ENCODE measurements around the gene COX6B1.
A peak's percentile ranks its signal among the peaks of the same experiment; 100 is the strongest.
"Not testable (repeated sequence)": the region's sequence is repeated elsewhere in the genome, so short reads cannot be mapped to it uniquely, and the experiment has no call there.

COX6B1 gene

GRCh38 chr19:35648017-35648961 lies at the start of gene COX6B1:
TSS of gene COX6B1 (plus strand) at chr19:35648323. CDS start at chr19:35651244, 2,921 bp downstream.
- DNase-seq (ENCODE audit: low spot score) = peak; percentile 95

- no peak for DNase-seq (ENCODE audit: low spot score)
These were observed 46.2 kb upstream of the COX6B1 start for GRCh38 chr19:35601971-35602370.

GRCh38 chr19:35604436-35604835 lies 43.7 kb upstream of the COX6B1 start:
- not testable (repeated sequence) for DNase-seq (ENCODE audit: low spot score)

DNA sequence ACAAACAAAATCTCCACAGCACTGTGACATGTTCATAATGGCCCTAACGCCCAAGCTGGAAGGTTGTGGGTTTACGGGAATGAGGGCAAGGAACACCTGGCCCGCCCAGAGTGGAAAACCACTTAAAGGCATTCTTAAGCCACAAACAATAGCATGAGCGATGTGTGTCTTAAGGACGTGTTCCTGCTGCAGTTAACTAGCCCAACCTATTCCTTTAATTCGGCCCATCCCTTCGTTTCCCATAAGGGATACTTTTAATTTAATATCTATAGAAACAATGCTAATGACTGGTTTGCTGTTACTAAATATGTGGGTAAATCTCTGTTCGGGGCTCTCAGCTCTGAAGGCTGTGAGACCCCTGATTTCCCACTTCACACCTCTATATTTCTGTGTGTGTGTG lies 41.0 kb upstream of the COX6B1 start:
- DNase-seq (ENCODE audit: low spot score) = not testable (repeated sequence)

- DNase-seq (ENCODE audit: low spot score) = no peak
These were observed 40.5 kb upstream of the COX6B1 start for GRCh38 chr19:35607661-35608060.

- DNase-seq (ENCODE audit: low spot score) = no peak
These were observed 39.9 kb upstream of the COX6B1 start for GRCh38 chr19:35608251-35608650.

- DNase-seq (ENCODE audit: low spot score) = no peak
These were observed 38.2 kb upstream of the COX6B1 start for GRCh38 chr19:35609851-35610353.

GRCh38 chr19:35612224-35612558 lies 35.9 kb upstream of the COX6B1 start:
- no peak for DNase-seq (ENCODE audit: low spot score)

DNA sequence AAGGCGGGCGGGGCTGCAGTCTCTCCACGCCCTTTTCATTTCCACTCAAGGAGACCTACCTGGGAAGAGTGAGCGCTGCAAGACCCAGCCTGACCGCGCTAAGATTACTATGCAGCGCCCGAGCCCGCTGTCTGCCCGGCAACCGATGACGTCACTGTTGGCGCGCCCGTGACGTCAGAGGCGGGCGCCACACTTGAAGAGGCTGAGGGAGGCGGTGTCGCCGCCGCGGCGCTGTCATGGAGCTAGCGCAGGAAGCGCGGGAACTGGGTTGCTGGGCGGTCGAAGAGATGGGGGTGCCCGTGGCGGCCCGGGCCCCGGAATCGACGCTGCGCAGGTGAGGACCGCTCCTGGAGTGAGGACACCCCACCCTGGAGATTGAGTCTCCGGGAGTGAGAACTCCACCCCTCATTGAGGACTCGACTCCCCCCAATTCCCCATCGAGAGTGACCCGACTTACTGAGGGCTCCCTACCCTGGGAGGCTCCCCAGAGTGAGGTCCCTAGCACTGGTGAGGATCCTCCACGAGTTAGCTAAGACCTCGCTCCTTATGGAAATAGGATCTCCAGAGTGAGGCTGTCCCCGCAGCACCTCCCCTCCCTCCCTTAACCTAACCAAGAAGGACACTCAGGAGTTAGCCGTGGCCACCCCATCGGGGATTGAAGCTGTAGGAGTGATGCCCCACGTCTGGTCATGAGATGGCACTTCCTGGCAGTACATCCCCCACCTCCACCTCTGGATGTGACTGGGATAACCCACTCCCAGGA lies 35.4 kb upstream of the COX6B1 start, which contains the start of gene HAUS5:
HAUS5 (plus strand) TSS at position 177 of the 763 bp plus-strand sequence; CDS start at position 237, 60 bp downstream.
- DNase-seq (ENCODE audit: low spot score) = peak; percentile 92

GRCh38 chr19:35613574-35613973 lies 34.5 kb upstream of the COX6B1 start:
- DNase-seq (ENCODE audit: low spot score) = no peak

GRCh38 chr19:35615036-35615435 lies 33.1 kb upstream of the COX6B1 start:
- DNase-seq (ENCODE audit: low spot score) = no peak

DNA sequence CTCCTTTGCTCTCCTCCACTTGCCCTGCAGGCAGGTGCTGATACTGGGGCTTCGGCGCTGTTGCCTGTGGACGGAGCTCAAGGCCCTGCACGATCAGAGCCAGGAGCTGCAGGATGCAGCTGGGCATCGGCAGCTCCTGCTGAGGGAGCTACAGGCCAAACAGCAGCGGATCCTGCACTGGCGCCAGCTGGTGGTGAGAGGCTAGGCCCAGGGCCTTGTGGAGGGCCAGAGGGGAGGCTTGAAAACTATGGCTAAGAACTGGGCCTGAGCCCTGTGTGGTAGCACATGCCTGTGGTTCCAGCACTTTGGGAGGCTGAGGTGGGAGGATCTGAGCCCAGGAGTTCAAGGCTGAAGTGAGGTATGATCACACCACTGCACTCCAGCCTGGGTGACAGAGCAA lies 29.3 kb upstream of the COX6B1 start:
- no peak for DNase-seq (ENCODE audit: low spot score)

GRCh38 chr19:35619290-35619923 lies 28.7 kb upstream of the COX6B1 start:
- no peak for DNase-seq (ENCODE audit: low spot score)

- DNase-seq (ENCODE audit: low spot score) = no peak
These were observed 28.1 kb upstream of the COX6B1 start for GRCh38 chr19:35620001-35620400.

GRCh38 chr19:35621708-35622107 lies 26.4 kb upstream of the COX6B1 start:
- no peak for DNase-seq (ENCODE audit: low spot score)

- no peak for DNase-seq (ENCODE audit: low spot score)
These were observed 25.4 kb upstream of the COX6B1 start for GRCh38 chr19:35622750-35623149.

GRCh38 chr19:35623327-35624010 lies 24.7 kb upstream of the COX6B1 start:
- DNase-seq (ENCODE audit: low spot score) = no peak

- DNase-seq (ENCODE audit: low spot score) = no peak
These were observed 19.9 kb upstream of the COX6B1 start for GRCh38 chr19:35628264-35628564.

DNA sequence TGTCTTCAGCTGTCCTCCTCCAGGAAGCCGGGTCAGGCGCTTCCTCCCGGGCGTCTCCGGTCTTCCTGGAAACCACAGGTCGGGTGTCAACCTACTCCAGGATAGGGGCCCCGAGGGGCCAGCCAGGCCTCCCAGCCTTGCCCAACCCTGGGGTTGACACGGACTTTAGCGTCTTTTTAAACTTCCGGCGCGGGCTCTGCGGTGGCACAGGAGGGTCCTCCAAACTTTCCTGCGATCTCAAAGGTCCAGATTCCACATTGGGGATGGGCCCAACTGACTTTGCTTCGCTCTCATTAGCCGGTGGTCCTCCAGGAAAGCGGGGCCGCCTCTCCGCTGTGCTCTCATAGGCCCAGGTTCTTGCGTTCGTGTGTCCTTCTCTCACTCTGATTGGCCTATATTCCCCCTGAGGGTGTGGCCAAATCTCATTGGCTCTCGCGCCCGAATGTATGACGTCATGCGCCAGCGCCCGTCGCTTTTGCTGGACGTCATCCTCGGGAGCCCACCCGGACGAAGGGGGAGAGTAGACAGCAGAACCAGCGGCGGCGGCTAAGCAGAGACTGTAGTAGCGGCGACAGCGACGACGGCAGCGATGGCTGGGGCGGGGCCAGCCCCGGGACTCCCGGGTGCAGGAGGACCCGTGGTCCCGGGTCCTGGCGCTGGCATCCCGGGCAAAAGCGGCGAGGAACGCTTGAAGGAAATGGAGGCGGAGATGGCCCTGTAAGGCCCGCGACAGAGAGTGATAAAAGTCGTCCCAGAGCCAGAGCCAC lies 19.4 kb upstream of the COX6B1 start, which contains the start of gene RBM42:
RBM42 (plus strand) TSS at position 472 of the 767 bp plus-strand sequence; CDS start at position 590, 118 bp downstream.
- DNase-seq (ENCODE audit: low spot score) = peak; percentile 98

DNA sequence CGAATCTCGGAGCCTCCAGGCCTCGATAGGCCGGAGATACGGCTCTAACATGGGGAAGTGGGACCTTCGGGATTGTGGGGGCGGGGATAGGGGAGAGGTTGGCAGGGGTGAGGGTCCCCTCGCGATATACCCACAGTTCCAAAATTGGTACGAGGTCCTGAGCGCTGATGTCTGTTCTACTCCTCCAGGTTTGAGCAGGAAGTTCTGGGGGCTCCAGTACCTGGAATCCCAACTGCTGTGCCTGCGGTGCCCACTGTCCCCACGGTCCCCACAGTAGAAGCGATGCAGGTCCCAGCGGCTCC lies 18.8 kb upstream of the COX6B1 start:
- DNase-seq (ENCODE audit: low spot score) = peak; percentile 24
